GM21423 (cell line): ENCODE measurements around the gene RPL27.

Experiments
- ATAC-seq: cut with Tn5 transposase; IDR thresholded peaks from one replicate; pipeline ENCODE4 v1.9.1; 2021; ENCODE audit warnings: mild to moderate bottlenecking, moderate library complexity; ENCODE audit not compliant: unreplicated experiment

Gene RPL27

GRCh38 chr17:43020789-43021740 lies 22.8 kb downstream of the RPL27 start:
- no peak for ATAC-seq

GRCh38 chr17:43021741-43022512 lies 23.7 kb downstream of the RPL27 start, which contains the start of gene VAT1:
VAT1 (minus strand) TSS chr17:43022385; CDS start chr17:43022322, 63 bp downstream.
- peak; percentile 36 for ATAC-seq

- ATAC-seq = no peak
Measured at GRCh38 chr17:43024407-43025289, 26.4 kb downstream of the RPL27 start, which contains the start of gene RND2. RND2 (plus strand) TSS chr17:43025231; CDS start chr17:43025348, 117 bp downstream.

- no peak for ATAC-seq
Measured at GRCh38 chr17:43025290-43025657, 27.1 kb downstream of the RPL27 start.

- ATAC-seq = no peak
Measured at GRCh38 chr17:43025766-43026537, 27.7 kb downstream of the RPL27 start.

GRCh38 chr17:43026595-43026994 lies 28.4 kb downstream of the RPL27 start:
- no peak for ATAC-seq

GRCh38 chr17:43027091-43028032 lies 29.1 kb downstream of the RPL27 start:
- ATAC-seq = no peak

GRCh38 chr17:43028221-43028861 lies 30.1 kb downstream of the RPL27 start:
- no peak for ATAC-seq

- no peak for ATAC-seq
Measured at GRCh38 chr17:43030137-43030767, 32.0 kb downstream of the RPL27 start.

GRCh38 chr17:43031666-43032065 lies 33.4 kb downstream of the RPL27 start:
- ATAC-seq = no peak

- ATAC-seq = no peak
Measured at GRCh38 chr17:43033948-43034881, 36.0 kb downstream of the RPL27 start.

- no peak for ATAC-seq
Measured at GRCh38 chr17:43034894-43035293, 36.7 kb downstream of the RPL27 start.

- no peak for ATAC-seq
Measured at GRCh38 chr17:43039646-43040045, 41.4 kb downstream of the RPL27 start.

- no peak for ATAC-seq
Measured at GRCh38 chr17:43040655-43041054, 42.4 kb downstream of the RPL27 start.

- no peak for ATAC-seq
Measured at GRCh38 chr17:43042025-43042628, 43.9 kb downstream of the RPL27 start.

GRCh38 chr17:43043307-43043706 lies 45.1 kb downstream of the RPL27 start:
- no peak for ATAC-seq
